Right lobe of liver (tissue), 4 donors: Measurements from ENCODE around the gene CYP4B1.

Experiments
- POLR2A ChIP-seq: fragments of 450-650 bp; IDR thresholded peaks from one replicate; pipeline ENCODE4 v1.6.1; 2017; ENCODE audit warnings: antibody characterized with exemption, mild to moderate bottlenecking
- TF ChIP-seq, protein P1 (sequence below), 4 donors: fragments of 200-600 bp in 3 of 4; fragments of 450-650 bp in 1 of 4; IDR thresholded peaks; one replicate each; pipeline versions ENCODE4 v1.5.1 to v1.8.0; 2016 to 2022; ENCODE audit warnings: antibody characterized with exemption in 4 of 4, mild to moderate bottlenecking in 2 of 4
- donor health status: DM: no; HTN: no; CAD: no.
- donor health status: DM: no; HTN: no; CAD: no.
- donor health status: DM: no; HTN: yes; CAD: no.

DNA sequence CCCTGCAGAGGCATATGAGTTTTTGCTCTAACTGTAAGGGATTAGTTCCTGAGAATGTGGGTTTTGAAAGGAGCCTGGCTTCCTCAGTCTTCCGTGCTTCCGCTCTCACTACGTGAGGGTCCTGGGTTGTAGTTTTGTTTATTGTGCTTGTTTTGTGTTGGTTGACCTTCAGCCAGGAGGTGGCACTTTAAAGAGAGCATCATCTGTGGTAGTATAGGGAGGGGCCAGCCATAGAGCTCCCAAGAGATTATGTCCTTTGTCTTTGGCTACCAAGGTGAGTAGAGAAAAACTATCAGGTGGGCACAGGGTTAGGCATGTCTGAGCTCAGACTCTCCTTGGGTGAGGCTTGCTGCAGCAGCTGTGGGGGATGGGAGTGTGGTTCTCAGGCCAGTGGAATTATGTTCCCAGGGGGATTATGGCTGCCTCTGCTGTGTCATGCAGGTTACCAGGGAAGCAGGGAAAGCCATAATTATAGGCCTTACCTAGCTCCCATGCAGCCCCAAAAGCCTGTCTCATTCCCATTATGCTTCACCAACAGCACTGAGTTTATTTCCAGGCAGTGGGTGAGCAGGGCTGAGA, 23.5 kb downstream of the CYP4B1 start:
- TF ChIP-seq, protein P1, sequence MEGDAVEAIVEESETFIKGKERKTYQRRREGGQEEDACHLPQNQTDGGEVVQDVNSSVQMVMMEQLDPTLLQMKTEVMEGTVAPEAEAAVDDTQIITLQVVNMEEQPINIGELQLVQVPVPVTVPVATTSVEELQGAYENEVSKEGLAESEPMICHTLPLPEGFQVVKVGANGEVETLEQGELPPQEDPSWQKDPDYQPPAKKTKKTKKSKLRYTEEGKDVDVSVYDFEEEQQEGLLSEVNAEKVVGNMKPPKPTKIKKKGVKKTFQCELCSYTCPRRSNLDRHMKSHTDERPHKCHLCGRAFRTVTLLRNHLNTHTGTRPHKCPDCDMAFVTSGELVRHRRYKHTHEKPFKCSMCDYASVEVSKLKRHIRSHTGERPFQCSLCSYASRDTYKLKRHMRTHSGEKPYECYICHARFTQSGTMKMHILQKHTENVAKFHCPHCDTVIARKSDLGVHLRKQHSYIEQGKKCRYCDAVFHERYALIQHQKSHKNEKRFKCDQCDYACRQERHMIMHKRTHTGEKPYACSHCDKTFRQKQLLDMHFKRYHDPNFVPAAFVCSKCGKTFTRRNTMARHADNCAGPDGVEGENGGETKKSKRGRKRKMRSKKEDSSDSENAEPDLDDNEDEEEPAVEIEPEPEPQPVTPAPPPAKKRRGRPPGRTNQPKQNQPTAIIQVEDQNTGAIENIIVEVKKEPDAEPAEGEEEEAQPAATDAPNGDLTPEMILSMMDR (IDR thresholded peaks at IDR 0.05): no peak
- TF ChIP-seq POLR2A: no peak
